VCaP (cell line): Measurements from ENCODE around the gene FUT6.
"Not testable (repeated sequence)": the region's sequence is repeated elsewhere in the genome, so short reads cannot be mapped to it uniquely, and the experiment has no call there.

Experiments
- H3K27ac ChIP-seq: fragments of 450-650 bp; 2 replicates; pipeline ENCODE4 v1.5.1; 2017
- TF ChIP-seq, protein P1 (sequence below): fragments of 450-650 bp; conservative IDR thresholded peaks from 2 replicates; pipeline ENCODE4 v1.5.1; 2017; ENCODE audit warnings: mild to moderate bottlenecking, moderate library complexity

Gene FUT6

DNA sequence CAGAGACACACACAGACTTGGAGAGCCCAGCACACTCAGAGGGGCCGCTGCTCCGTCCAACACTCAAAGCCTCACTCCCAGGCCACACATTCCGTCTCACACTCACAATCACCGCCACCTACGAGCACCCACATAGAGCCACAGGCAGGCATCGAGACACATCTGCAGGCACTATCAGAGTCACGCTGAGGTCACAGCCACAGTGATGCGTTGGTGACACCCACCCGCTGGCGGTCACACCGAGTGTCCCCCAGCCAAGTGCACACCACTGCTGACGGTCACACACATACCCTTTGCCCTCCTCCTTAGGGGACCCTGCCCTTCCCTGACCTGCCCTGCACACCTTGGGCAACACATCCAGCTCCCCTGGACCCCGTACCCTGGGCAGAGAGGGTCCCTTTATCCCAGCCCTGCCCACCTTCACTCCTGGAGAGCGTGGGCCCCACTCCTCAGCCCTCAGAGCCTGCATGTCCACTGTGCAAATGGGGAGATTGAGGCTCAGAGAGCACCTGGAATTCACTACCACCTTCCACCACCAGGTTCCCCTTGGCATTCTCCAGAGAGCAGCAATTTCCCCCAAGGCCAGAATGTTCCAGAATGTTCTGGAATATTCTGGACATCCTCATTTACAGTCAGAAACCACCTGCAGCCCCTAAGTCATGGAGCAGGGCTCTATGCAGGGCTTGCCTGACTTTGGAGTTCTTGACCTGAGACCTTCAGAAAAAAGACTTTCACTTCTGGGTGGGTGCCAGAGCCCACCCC, 25.4 kb upstream of the FUT6 start:
- H3K27ac ChIP-seq: no peak overlapping the region
- TF ChIP-seq, protein P1, sequence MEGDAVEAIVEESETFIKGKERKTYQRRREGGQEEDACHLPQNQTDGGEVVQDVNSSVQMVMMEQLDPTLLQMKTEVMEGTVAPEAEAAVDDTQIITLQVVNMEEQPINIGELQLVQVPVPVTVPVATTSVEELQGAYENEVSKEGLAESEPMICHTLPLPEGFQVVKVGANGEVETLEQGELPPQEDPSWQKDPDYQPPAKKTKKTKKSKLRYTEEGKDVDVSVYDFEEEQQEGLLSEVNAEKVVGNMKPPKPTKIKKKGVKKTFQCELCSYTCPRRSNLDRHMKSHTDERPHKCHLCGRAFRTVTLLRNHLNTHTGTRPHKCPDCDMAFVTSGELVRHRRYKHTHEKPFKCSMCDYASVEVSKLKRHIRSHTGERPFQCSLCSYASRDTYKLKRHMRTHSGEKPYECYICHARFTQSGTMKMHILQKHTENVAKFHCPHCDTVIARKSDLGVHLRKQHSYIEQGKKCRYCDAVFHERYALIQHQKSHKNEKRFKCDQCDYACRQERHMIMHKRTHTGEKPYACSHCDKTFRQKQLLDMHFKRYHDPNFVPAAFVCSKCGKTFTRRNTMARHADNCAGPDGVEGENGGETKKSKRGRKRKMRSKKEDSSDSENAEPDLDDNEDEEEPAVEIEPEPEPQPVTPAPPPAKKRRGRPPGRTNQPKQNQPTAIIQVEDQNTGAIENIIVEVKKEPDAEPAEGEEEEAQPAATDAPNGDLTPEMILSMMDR: no peak

DNA sequence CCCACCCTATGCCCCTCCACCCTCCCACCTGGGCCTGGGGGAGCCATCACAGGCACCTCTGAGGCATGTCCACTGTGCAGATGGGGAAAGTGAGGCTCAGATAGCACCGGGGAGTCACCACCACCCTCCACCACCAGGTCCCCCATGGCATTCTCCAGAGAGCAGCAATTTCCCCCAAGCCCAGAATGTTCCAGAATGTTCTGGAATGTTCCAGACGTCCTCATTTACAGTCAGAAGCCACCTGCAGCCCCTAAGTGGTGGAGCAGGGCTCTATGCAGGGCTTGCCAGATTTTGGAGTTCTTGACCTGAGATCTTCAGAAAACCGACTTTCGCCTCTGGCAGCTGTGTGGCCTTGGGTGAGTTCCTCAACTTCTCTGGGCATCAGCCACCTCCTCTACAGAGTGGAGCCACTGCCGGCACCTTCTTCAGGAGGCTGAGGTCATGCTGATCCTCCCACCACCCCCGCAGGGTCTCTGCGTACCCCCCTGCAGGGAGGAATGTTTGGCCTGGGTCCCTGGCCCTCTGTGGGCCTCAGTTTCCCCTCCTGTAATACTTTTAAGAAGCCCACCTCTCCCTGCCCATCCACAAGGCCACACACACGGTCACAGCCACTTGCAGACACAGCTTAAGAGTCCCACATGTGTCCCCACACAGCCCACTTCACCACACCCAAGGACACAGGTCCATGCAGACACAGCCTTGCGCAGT, 24.7 kb upstream of the FUT6 start:
- TF ChIP-seq, protein P1: no peak
- no peak overlapping the region for H3K27ac ChIP-seq

DNA sequence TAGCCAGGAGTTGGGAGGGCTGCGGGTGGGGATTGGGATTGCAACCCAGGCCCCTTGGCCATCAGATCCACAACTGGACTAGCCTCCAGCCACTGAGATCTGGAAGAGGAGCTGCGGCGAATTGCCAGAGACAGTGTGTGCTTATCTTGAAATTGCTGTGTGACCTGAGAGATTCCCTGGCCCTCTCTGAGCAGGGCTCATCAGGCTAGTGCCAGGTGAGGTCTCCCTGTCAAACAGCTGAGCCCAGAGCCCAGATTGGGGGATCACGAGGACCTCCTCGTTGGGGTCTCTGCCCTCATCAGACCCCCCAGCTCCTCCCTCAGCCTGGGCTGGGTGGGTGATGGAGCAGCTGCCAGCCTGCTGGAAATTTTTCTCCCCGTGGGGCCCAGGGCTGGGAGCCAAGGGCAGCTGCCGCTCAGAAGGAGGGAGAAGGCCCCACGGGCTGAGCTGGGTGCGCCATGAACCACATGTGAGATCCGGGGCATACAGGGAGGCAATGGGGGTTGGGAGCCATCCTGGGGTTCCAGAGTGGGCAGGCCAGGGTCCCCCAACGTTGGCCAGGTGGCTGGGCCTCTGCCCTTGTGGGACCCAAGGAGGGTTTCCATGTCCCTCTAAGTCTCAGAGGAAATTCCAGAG, 23.6 kb upstream of the FUT6 start:
- TF ChIP-seq, protein P1: no peak
- no peak overlapping the region for H3K27ac ChIP-seq

DNA sequence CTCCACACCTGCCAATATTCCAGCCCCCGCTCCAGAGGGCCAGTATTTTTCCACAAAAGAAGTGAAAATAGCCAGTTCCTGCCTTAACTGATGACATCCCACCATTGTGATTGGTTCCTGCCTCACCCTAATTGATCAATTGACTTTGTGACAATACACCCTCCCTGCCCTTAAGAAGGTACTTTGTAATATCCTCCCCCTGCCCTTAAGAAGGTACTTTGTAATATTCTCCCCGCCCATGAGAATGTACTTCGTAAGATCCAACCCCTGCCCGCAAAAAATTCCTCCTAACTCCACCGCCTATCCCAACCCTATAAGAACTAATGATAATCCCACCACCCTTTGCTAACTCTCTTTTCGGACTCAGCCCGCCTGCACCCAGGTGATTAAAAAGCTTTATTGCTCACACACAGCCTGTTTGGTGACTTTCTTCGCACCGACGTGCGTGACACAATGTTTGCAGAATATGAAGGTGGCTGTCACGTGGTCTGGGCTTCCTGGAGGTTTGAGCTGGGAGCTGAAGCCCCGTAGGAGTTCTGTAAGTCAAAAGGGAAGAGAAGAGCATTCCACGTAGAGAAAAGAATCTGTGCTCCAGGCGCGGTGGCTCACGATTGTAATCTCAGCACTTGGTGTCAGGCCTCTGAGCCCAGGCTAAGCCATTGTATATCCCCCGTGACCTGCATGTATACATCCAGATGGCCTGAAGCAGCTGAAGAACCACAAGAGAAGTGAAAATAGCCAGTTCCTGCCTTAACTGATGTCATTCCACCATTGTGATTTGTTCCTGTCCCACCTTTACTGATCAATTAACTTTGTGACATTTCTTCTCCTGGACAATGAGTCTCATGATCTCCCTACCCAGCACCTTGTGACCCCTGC, 17.9 kb upstream of the FUT6 start:
- no peak overlapping the region for H3K27ac ChIP-seq
- TF ChIP-seq, protein P1: no peak

DNA sequence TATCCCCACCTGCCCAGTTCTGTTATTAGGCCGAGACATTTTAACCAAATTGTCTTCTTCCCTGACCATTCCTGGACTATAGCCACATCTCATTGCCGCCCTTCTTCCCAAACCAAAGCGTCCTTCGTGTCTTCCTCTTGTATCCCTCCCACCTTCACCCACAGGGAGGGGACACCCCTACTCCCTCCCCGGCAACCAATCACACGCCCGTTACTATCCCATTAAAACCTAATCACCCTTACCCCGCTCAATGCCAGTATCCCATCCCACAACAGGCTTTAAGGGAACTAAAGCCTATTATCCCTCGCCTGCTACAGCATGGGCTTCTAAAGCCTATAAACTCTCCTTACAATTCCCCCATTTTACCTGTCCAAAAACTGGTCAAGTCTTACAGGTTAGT, 15.6 kb upstream of the FUT6 start:
- not testable (repeated sequence) for H3K27ac ChIP-seq

DNA sequence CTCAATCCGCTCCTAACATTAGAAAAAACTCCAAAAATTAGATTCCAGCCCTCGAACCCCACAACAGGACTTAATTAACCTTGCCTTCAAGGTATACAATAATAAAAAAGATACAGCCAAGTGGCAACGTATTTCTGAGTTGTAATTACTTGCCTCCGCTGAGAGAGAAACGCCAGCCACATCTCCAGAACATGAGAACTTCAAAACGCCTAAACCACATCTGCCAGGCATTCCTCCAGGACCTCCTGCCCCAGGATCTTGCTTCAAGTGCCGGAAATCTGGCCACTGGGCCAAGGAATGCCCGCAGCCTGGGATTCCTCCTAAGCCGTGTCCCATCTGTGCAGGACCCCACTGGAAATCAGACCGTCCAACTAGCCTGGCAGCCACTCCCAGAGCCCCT, 14.6 kb upstream of the FUT6 start:
- not testable (repeated sequence) for H3K27ac ChIP-seq

DNA sequence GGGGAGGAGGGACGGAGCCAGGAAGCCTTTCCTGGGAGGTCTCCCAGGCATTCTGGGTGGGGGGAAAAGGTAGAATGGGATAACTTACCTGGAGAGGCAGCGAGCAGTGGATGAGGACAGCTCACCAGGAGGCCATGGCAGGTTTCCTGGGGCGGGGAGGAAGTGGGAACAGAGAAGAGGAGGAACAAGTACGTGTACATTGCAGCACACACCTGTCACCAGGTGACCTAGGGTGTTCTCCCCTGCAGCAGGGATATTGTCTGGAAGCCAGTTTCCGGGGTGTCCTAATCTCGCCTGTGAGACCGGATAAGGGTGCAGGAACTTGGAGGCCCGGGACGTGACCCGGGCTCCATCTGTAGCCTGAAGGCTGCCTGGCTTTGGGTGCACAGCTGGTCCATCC, 11.8 kb upstream of the FUT6 start, which contains the start of gene FUT3:
TSS of gene FUT3 (minus strand) at position 148 of the 400 bp plus-strand sequence.
- TF ChIP-seq, protein P1: no peak
- H3K27ac ChIP-seq: no peak within 1 kb of the TSS

DNA sequence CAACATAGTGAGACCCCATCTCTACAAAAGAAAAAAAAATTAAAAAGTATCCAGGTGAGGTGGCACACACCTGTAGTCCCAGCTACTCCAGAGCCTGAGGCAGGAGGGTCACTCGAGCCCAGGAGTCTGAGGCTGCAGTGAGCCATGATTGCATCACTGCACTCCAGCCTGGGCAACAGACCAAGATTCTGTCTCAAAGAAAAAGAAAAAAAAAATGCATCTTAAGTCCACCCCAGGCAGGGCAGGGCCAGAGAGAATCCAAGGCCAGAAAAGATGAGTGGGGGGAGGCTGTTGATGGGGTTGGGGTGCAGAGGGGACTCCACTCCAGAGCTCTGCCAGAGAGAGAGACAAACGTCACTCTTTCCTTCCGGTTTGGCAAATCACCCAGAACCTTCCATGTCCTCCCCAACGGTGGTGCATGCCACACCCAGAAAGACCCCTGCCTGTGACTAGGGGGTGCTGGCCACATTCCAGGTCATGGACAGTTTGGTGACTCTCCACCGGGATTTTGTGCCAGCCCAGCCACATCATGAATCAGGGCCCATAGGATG, 11.3 kb upstream of the FUT6 start:
- TF ChIP-seq, protein P1: no peak
- H3K27ac ChIP-seq: no peak overlapping the region
